Skeletal muscle tissue (tissue), 4 donors: Measurements from ENCODE around the gene RLN3. TPM values are rescaled to one million over a fixed set of nuclear protein-coding genes. Genes with fewer than 3 reads are reported as not detected.
A peak's percentile ranks its signal among the peaks of the same experiment; 100 is the strongest.

Experiments used
- H3K27ac ChIP-seq: one replicate; pipeline ENCODE4 v1.7.0; 2013; ENCODE audit warnings: mild to moderate bottlenecking, low read depth, low read length, inconsistent platforms
- H3K27me3 ChIP-seq, 3 donors: one replicate each; pipeline ENCODE4 v1.7.0; 2013; ENCODE audit warnings: low read length in 3 of 3; ENCODE audit not compliant: control insufficient read depth in 3 of 3, insufficient read depth in 3 of 3
- H3K36me3 ChIP-seq, 3 donors: one replicate each; pipeline ENCODE4 v1.7.0; 2013; ENCODE audit warnings: low read length in 3 of 3; ENCODE audit not compliant: control insufficient read depth in 3 of 3, insufficient read depth in 3 of 3
- H3K4me1 ChIP-seq, 3 donors: one replicate each; pipeline ENCODE4 v1.7.0; 2013; ENCODE audit warnings: low read length in 3 of 3, mild to moderate bottlenecking in 3 of 3; ENCODE audit not compliant: control insufficient read depth in 3 of 3, insufficient read depth in 3 of 3
- H3K4me3 ChIP-seq, 3 donors: one replicate each; pipeline ENCODE4 v1.7.0; 2013; ENCODE audit warnings: low read length in 3 of 3
- H3K9ac ChIP-seq, 3 donors: one replicate each; pipeline ENCODE4 v1.7.0; 2013; ENCODE audit warnings: low read length in 3 of 3, mild to moderate bottlenecking in 3 of 3, moderate library complexity in 2 of 3, low read depth in 1 of 3
- H3K9me3 ChIP-seq, 3 donors: one replicate each; pipeline ENCODE4 v1.7.0; 2013; ENCODE audit warnings: low read length in 3 of 3; ENCODE audit not compliant: control insufficient read depth in 3 of 3
- total RNA-seq: library from RNA; depleted of rRNA; stranded (reverse); fragments of >200 nt; gene quantifications from one replicate; pipeline ENCODE4 v1.2.3, GENCODE V29; 2014
- donor health status: Osteomylitis.

RLN3 gene
- total RNA-seq, 1 donor from 2014 or later, result not detected

GRCh38 chr19:14052470-14052869 lies 24.5 kb downstream of the RLN3 start:
- no peaks in the 10 kb centered on the region for H3K36me3 ChIP-seq
- no peak overlapping the region for H3K4me3 ChIP-seq
- peaks cover 0 to 12% (median 6%) of the 10 kb centered on the region in 3 donors for H3K27me3 ChIP-seq
- no peaks in the 10 kb centered on the region for H3K9me3 ChIP-seq
- H3K27ac ChIP-seq, result no peak overlapping the region
- no peak overlapping the region for H3K9ac ChIP-seq
- peaks cover 0 to 3% (median 0%) of the 10 kb centered on the region in 3 donors for H3K4me1 ChIP-seq

- Histone ChIP-seq H3K9ac (no peak overlapping the region), H3K36me3 (no peaks in the 10 kb centered on the region), H3K27ac (no peak overlapping the region), H3K27me3 (peaks cover 2 to 16% (median 10%) of the 10 kb centered on the region in 3 donors), H3K4me1 (peaks cover 0 to 5% (median 4%) of the 10 kb centered on the region in 3 donors), H3K4me3 (no peak overlapping the region), H3K9me3 (no peaks in the 10 kb centered on the region)
These were observed 25.1 kb downstream of the RLN3 start for GRCh38 chr19:14053032-14053431.

GRCh38 chr19:14053500-14053899 lies 25.6 kb downstream of the RLN3 start:
- Histone ChIP-seq H3K9me3 (no peaks in the 10 kb centered on the region), H3K9ac (no peak overlapping the region), H3K27ac (no peak overlapping the region), H3K4me1 (peaks cover 0 to 8% (median 4%) of the 10 kb centered on the region in 3 donors), H3K4me3 (no peak overlapping the region), H3K36me3 (no peaks in the 10 kb centered on the region), H3K27me3 (peaks cover 6 to 20% (median 14%) of the 10 kb centered on the region in 3 donors)

GRCh38 chr19:14054099-14054498 lies 26.2 kb downstream of the RLN3 start:
- no peak overlapping the region for H3K9ac ChIP-seq
- H3K4me3 ChIP-seq, result no peak overlapping the region
- H3K4me1 ChIP-seq, result peaks cover 0 to 8% (median 4%) of the 10 kb centered on the region in 3 donors
- H3K36me3 ChIP-seq, result no peaks in the 10 kb centered on the region
- H3K9me3 ChIP-seq, result no peaks in the 10 kb centered on the region
- no peak overlapping the region for H3K27ac ChIP-seq
- H3K27me3 ChIP-seq, result peaks cover 12 to 26% (median 20%) of the 10 kb centered on the region in 3 donors

GRCh38 chr19:14054721-14055120 lies 26.8 kb downstream of the RLN3 start:
- H3K4me1 ChIP-seq, result peaks cover 0 to 8% (median 4%) of the 10 kb centered on the region in 3 donors
- H3K27ac ChIP-seq, result no peak overlapping the region
- no peaks in the 10 kb centered on the region for H3K9me3 ChIP-seq
- no peak overlapping the region for H3K9ac ChIP-seq
- no peaks in the 10 kb centered on the region for H3K36me3 ChIP-seq
- H3K27me3 ChIP-seq, result peaks cover 18 to 33% (median 27%) of the 10 kb centered on the region in 3 donors
- H3K4me3 ChIP-seq, result no peak overlapping the region

- H3K9me3 ChIP-seq, result no peaks in the 10 kb centered on the region
- no peaks in the 10 kb centered on the region for H3K36me3 ChIP-seq
- H3K4me1 ChIP-seq, result peaks cover 0 to 8% (median 4%) of the 10 kb centered on the region in 3 donors
- no peak overlapping the region for H3K9ac ChIP-seq
- H3K4me3 ChIP-seq, result no peak overlapping the region
- H3K27me3 ChIP-seq, result peaks cover 25 to 39% (median 32%) of the 10 kb centered on the region in 3 donors
- no peak overlapping the region for H3K27ac ChIP-seq
These were observed 27.4 kb downstream of the RLN3 start for GRCh38 chr19:14055396-14055795.

GRCh38 chr19:14056069-14056666 lies 28.2 kb downstream of the RLN3 start:
- Histone ChIP-seq H3K9me3 (no peaks in the 10 kb centered on the region), H3K4me3 (no peak overlapping the region), H3K27ac (no peak overlapping the region), H3K27me3 (peaks cover 31 to 45% (median 38%) of the 10 kb centered on the region in 3 donors), H3K9ac (peak overlapping the region in 1 of 3 donors; percentile 3), H3K36me3 (no peaks in the 10 kb centered on the region), H3K4me1 (peaks cover 0 to 8% (median 4%) of the 10 kb centered on the region in 3 donors)

GRCh38 chr19:14056741-14057356 lies 28.9 kb downstream of the RLN3 start:
- no peak overlapping the region for H3K9ac ChIP-seq
- peaks cover 36 to 49% (median 42%) of the 10 kb centered on the region in 3 donors for H3K27me3 ChIP-seq
- H3K36me3 ChIP-seq, result no peaks in the 10 kb centered on the region
- no peaks in the 10 kb centered on the region for H3K9me3 ChIP-seq
- H3K4me1 ChIP-seq, result peaks cover 0 to 8% (median 4%) of the 10 kb centered on the region in 3 donors
- no peak overlapping the region for H3K4me3 ChIP-seq
- no peak overlapping the region for H3K27ac ChIP-seq

GRCh38 chr19:14058182-14059092 lies 30.5 kb downstream of the RLN3 start:
- H3K27ac ChIP-seq, result no peak overlapping the region
- H3K4me3 ChIP-seq, result no peak overlapping the region
- no peak overlapping the region for H3K9ac ChIP-seq
- H3K9me3 ChIP-seq, result no peaks in the 10 kb centered on the region
- H3K27me3 ChIP-seq, result peaks cover 40 to 49% (median 42%) of the 10 kb centered on the region in 3 donors
- H3K36me3 ChIP-seq, result no peaks in the 10 kb centered on the region
- H3K4me1 ChIP-seq, result peaks cover 0 to 8% (median 4%) of the 10 kb centered on the region in 3 donors
